Measurements from ENCODE around the gene FAM131C. TPM values are rescaled to one million over a fixed set of nuclear protein-coding genes. Genes with fewer than 3 reads are reported as not detected.
"Not testable (repeated sequence)": the region's sequence is repeated elsewhere in the genome, so short reads cannot be mapped to it uniquely, and the experiment has no call there.

FAM131C gene
- total RNA-seq, 2 donors from 2014 or later, result not detected

DNA sequence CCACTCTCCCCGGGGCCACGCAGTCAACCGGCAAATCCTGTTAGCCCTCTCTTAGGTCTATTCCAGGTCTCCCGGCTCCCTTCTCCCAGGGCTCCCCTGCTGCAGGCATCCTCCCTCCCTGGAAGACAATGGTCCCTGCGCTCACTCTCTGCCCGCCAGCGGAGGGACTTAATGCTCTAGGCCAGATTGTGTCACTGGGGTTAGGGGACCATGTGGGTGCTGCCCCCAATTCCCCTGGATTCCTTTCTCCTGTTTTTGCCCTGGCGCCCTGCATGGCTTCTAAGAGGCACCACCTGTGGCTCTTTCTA, 8.2 kb downstream of the FAM131C start:
- H3K27ac ChIP-seq, result no peak overlapping the region
- H3K4me3 ChIP-seq, result no peak overlapping the region
- no peaks in the 10 kb centered on the region for H3K27me3 ChIP-seq (replicated peaks; ENCODE audit: insufficient read depth)
- H3K4me1 ChIP-seq (replicated peaks), result no peaks in the 10 kb centered on the region
- intact Hi-C loops (cut with DNase I), result no loop called here
- no peaks in the 10 kb centered on the region for H3K36me3 ChIP-seq
- H3K9me3 ChIP-seq, result no peaks in the 10 kb centered on the region
- TF ChIP-seq, protein P1, sequence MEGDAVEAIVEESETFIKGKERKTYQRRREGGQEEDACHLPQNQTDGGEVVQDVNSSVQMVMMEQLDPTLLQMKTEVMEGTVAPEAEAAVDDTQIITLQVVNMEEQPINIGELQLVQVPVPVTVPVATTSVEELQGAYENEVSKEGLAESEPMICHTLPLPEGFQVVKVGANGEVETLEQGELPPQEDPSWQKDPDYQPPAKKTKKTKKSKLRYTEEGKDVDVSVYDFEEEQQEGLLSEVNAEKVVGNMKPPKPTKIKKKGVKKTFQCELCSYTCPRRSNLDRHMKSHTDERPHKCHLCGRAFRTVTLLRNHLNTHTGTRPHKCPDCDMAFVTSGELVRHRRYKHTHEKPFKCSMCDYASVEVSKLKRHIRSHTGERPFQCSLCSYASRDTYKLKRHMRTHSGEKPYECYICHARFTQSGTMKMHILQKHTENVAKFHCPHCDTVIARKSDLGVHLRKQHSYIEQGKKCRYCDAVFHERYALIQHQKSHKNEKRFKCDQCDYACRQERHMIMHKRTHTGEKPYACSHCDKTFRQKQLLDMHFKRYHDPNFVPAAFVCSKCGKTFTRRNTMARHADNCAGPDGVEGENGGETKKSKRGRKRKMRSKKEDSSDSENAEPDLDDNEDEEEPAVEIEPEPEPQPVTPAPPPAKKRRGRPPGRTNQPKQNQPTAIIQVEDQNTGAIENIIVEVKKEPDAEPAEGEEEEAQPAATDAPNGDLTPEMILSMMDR (IDR thresholded peaks at IDR 0.05), result no peak
- TF ChIP-seq POLR2AphosphoS5 (IDR thresholded peaks at IDR 0.05), result no peak
- no peak for TF ChIP-seq POLR2A (IDR thresholded peaks at IDR 0.05)
- 70% methylated on average over 8 of the region's 8 CpGs for WGBS
- no peak for DNase-seq (ENCODE audit: low spot score)

DNA sequence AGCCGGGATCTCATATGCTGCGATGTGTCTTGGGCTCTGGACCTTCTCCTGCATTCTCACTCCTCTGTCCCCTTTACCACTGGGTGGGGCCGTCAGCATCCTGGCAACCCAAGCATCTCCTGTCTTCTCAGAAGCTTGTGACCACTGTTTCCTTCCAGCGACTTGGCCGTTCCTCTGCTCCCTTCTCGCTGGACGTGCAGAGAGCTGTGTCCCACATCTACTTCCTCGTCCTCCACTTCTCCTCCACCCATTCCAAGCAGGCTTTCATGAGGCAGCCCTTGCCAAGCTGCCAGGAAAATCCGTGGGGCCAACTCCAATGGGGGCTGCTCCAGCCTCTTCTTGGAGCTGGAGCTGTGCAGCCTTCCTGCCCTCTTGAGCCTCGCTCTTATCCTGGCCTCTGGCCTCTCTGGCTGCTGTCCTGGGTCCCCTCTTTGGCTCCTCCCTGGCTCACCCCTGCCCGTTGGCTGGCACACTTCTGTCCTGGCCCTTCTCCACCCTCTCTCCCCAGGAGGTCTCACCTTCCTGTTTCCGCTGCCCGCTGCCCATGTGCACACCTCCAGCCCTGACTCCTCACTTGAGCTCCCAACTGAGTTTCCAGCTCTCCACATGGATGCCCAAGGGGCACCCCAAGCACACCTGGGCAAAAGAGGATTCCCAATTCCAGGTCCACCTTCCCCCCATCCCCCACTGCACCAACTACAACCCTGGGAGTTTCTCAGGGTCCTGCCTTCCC, 8.7 kb downstream of the FAM131C start:
- Histone ChIP-seq H3K4me3 (no peak overlapping the region), H3K27me3 (replicated peaks; ENCODE audit: insufficient read depth) (no peaks in the 10 kb centered on the region), H3K9me3 (no peaks in the 10 kb centered on the region), H3K27ac (no peak overlapping the region), H3K4me1 (replicated peaks) (no peaks in the 10 kb centered on the region), H3K36me3 (no peaks in the 10 kb centered on the region)
- WGBS, result 53% methylated on average over 13 of the region's 13 CpGs
- no peak for DNase-seq (ENCODE audit: low spot score)
- intact Hi-C loops (cut with DNase I), result no loop called here
- TF ChIP-seq POLR2AphosphoS5 (IDR thresholded peaks at IDR 0.05) (no peak), POLR2A (IDR thresholded peaks at IDR 0.05) (no peak)
- TF ChIP-seq, protein P1 (IDR thresholded peaks at IDR 0.05), result no peak

DNA sequence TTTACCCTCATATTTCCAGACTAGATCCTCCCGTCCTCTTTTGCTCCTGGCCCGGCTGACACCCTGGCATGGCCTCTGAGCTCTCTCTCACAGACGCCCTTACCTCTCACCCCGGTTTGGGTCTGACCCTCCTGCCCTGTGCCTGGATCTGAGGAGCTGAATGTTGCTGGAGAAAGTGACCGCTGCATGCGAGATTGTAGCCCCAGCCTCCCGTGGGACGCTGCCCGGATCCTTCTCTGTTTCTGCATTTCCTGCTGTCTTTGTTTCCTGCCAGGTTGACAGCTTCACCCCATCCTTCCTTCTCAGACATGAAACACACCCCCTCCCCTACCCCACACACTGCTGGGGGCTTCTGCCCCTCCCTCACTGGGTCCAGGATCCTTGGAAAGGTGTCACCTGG, 9.5 kb downstream of the FAM131C start:
- H3K4me3 ChIP-seq, result no peak overlapping the region
- H3K27ac ChIP-seq, result no peak overlapping the region
- 75% methylated on average over 9 of the region's 9 CpGs for WGBS
- intact Hi-C loops (cut with DNase I), result no loop called here
- no peaks in the 10 kb centered on the region for H3K9me3 ChIP-seq
- no peak for DNase-seq (ENCODE audit: low spot score)
- no peaks in the 10 kb centered on the region for H3K27me3 ChIP-seq (replicated peaks; ENCODE audit: insufficient read depth)
- no peaks in the 10 kb centered on the region for H3K4me1 ChIP-seq (replicated peaks)
- TF ChIP-seq POLR2A (IDR thresholded peaks at IDR 0.05) (no peak), POLR2AphosphoS5 (IDR thresholded peaks at IDR 0.05) (no peak)
- H3K36me3 ChIP-seq, result no peaks in the 10 kb centered on the region

DNA sequence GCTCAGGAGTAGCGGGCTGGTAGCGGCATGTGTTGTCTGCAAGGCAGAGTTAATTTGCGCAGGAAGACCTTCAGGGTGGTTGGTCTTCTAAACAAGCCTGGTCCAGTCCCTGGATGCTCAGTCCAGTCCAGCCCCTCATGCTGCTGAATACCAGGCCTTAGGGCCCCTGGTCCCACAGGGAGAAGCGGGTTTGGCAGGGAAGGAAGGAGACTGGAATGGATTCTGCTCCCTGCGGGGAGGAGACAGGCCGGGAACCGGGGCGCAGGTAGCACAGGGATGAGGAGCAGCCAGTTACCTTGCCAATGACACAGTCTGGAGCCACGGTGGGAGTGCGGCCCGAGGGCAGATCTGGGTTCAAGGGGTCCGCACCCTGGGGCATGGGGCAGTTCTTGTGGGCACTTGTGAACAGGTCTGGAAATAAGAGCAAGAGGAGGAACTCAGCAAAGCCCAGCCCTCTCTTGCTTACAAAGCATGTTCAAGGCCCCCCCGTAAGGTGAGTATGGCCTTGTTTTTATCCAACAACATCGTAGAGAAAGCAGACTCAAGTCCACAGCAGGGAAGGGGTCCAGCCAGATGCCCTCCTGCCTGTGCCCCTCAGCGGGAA, 10.1 kb downstream of the FAM131C start:
- Histone ChIP-seq H3K4me3 (no peak overlapping the region), H3K9me3 (no peaks in the 10 kb centered on the region), H3K27me3 (replicated peaks; ENCODE audit: insufficient read depth) (no peaks in the 10 kb centered on the region), H3K4me1 (replicated peaks) (no peaks in the 10 kb centered on the region), H3K36me3 (no peaks in the 10 kb centered on the region), H3K27ac (no peak overlapping the region)
- WGBS, result 94% methylated on average over 15 of the region's 15 CpGs
- no peak for TF ChIP-seq POLR2AphosphoS5 (IDR thresholded peaks at IDR 0.05)
- TF ChIP-seq POLR2A (IDR thresholded peaks at IDR 0.05), result no peak
- no peak for DNase-seq (ENCODE audit: low spot score)
- intact Hi-C loops (cut with DNase I), result no loop called here

DNA sequence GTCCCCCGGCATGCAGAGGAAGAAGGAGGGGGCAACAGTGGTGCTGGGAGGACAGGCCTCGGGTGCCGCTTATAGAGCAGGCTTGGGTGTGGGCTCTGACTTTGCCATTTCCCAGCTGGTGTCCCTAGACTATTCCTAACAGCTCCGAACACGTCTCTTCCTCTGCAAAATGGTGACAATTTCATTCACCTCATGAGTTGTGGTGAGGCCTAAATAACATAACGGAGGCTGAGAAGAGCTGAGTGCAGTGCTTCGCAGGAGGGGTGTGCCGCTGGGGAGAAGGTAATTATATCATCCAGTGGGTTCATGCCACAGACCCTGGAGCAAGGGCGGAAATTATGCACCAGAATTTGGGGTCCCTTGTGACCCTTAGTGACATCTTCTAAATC, 10.8 kb downstream of the FAM131C start:
- DNase-seq (ENCODE audit: low spot score); H3K36me3 ChIP-seq; intact Hi-C loops (cut with DNase I); H3K9me3 ChIP-seq; H3K4me3 ChIP-seq; H3K27ac ChIP-seq; H3K27me3 ChIP-seq (replicated peaks; ENCODE audit: insufficient read depth); H3K4me1 ChIP-seq (replicated peaks): not testable (repeated sequence)
- 92% methylated on average over 9 of the region's 9 CpGs for WGBS

DNA sequence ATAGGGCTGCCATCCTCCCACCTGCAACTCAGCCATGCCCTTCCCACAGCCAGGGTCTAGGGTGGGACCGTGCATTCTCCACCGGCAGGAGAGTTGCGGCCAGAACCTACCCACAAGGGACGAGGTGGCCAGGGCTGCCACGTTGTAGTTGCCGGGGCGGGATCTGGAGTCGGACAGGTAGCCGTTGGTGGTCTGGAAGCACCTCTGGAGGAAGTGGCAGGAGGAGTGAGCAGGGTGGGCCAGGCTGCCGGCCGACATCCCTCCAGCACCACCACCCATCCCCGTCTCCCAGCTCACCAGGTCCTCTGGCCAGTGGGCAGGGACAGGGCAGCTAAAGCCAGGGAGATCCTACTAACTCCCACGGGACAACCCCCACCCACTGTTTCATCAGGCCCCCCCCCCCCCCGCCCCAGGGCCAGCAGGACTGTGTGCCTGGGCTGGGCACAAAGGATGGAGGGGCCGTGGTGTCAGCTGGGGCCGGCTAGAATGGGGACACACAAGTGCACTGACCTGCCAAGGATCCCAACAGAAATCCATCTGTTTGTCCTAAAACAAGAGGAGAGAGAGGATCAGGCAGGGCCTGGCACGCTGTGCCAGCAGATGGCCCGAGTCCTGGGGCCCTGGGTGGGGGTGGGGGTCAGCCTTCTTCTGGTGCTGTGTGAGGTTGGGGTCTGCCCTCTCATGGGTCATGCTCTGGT, 11.3 kb downstream of the FAM131C start:
- WGBS, result 78% methylated on average over 14 of the region's 18 CpGs
- H3K4me1 ChIP-seq (replicated peaks); H3K27ac ChIP-seq; H3K36me3 ChIP-seq; H3K4me3 ChIP-seq; H3K9me3 ChIP-seq; DNase-seq (ENCODE audit: low spot score); intact Hi-C loops (cut with DNase I); H3K27me3 ChIP-seq (replicated peaks; ENCODE audit: insufficient read depth): not testable (repeated sequence)

Data from prostate gland (tissue), 2 donors.